HCT116 (cell line): ENCODE measurements around the gene C4orf36. TPM values are rescaled to one million over a fixed set of nuclear protein-coding genes. Genes with fewer than 3 reads are reported as not detected.

Experiments
- ATAC-seq: fragments of 200-7000 bp; cut with Tn5 transposase; 2 replicates; pipeline ENCODE4 v1.9.1; 2020; ENCODE audit warnings: mild to moderate bottlenecking, moderate library complexity
- BruUV-seq: library from RNA; stranded (reverse); fragments of 400-500 nt; replicated peaks from 2 replicates; lab custom pipeline; 2021; lab: Mats Ljungman, UMichigan
- CTCF ChIA-PET: fragments of 300-600 bp; sonication (Branson Sonifier 250); formaldehyde crosslinking; loops from one replicate; lab custom pipeline; 2021; ENCODE audit warnings: antibody characterized with exemption; lab: Charles Lee
- POLR2A ChIA-PET: fragments of 300-600, 350-600 bp; sonication (Branson Sonifier 250); formaldehyde crosslinking; loops from one replicate; lab custom pipeline; 2021; ENCODE audit warnings: antibody characterized with exemption; lab: Charles Lee
- RAD21 ChIA-PET, 2 experiments: fragments of 300-600 bp; sonication (Branson Sonifier 250); formaldehyde crosslinking; loops; one replicate each; lab custom pipeline; 2023; ENCODE audit warnings: low total read pairs in 2 of 2; ENCODE audit not compliant: uncharacterized antibody in 2 of 2, unreplicated experiment in 2 of 2, low non-redundant PET in 1 of 2; lab: Charles Lee
- DNase-seq: peaks from one replicate; pipeline ENCODE4 v3.0.0-alpha.2; 2010; ENCODE audit warnings: low read depth, low spot score
- H2AFZ ChIP-seq: fragments of 200-600 bp; shearing (Covaris generic), sonication (generic); 2 replicates; pipeline ENCODE4 v1.6.1; 2017; ENCODE audit warnings: low read depth, mixed run types, mixed read lengths, antibody characterized with exemption, low read length; ENCODE audit not compliant: poor library complexity, severe bottlenecking
- H3K27ac ChIP-seq: 2 replicates; pipeline ENCODE4 v1.5.1; 2012; ENCODE audit warnings: low read depth, low read length
- H3K27me3 ChIP-seq: fragments of 200-600 bp; sonication (generic); 2 replicates; pipeline ENCODE4 v1.6.1; 2016; ENCODE audit warnings: mixed run types, low read length, mixed read lengths; ENCODE audit not compliant: insufficient read depth
- H3K36me3 ChIP-seq, 2 experiments: fragments of 200-500 bp in 1 of 2; fragments of 200-600 bp in 1 of 2; sonication (Bioruptor generic) in 1 of 2; sonication (generic) in 1 of 2; 2 replicates each; pipeline versions ENCODE4 v1.5.1 to v1.6.1; 2014 to 2016; ENCODE audit warnings: low read length in 2 of 2, inconsistent platforms in 1 of 2, mixed read lengths in 1 of 2, mixed run types in 1 of 2; ENCODE audit not compliant: insufficient read depth in 2 of 2, control insufficient read depth in 1 of 2
- H3K4me1 ChIP-seq, 2 experiments: fragments of 200-600 bp in 1 of 2; sonication (generic) in 1 of 2; 2 replicates each; pipeline versions ENCODE4 v1.5.1 to v1.6.1; 2012 to 2017; ENCODE audit warnings: low read length in 2 of 2, inconsistent platforms in 1 of 2, mild to moderate bottlenecking in 1 of 2, mixed read lengths in 1 of 2, mixed run types in 1 of 2, moderate library complexity in 1 of 2; ENCODE audit not compliant: insufficient read depth in 2 of 2, control insufficient read depth in 1 of 2
- H3K4me2 ChIP-seq: fragments of 200-600 bp; sonication (generic); 2 replicates; pipeline ENCODE4 v1.6.1; 2017; ENCODE audit warnings: mixed run types, low read length, mixed read lengths
- H3K4me3 ChIP-seq, 2 experiments: fragments of 200-600 bp in 1 of 2; sonication (generic) in 1 of 2; replicated peaks in 1 of 2; 2 replicates each; pipeline ENCODE4 v1.5.1; 2011 to 2016; ENCODE audit warnings: low read length in 2 of 2, control low read depth in 1 of 2, low read depth in 1 of 2, mild to moderate bottlenecking in 1 of 2, mixed read lengths in 1 of 2, mixed run types in 1 of 2
- H3K79me2 ChIP-seq: fragments of 200-600 bp; sonication (generic); 2 replicates; pipeline ENCODE4 v1.6.1; 2017; ENCODE audit warnings: mild to moderate bottlenecking, mixed run types, low read length, moderate library complexity, mixed read lengths; ENCODE audit not compliant: insufficient read depth
- H3K9ac ChIP-seq: fragments of 200-600 bp; sonication (generic); 2 replicates; pipeline ENCODE4 v1.6.1; 2016; ENCODE audit warnings: low read length, mixed read lengths
- H3K9me2 ChIP-seq: fragments of 200-600 bp; sonication (generic), shearing (Covaris generic); 2 replicates; pipeline ENCODE4 v1.6.1; 2017; ENCODE audit warnings: mixed run types, mild to moderate bottlenecking, moderate library complexity; ENCODE audit not compliant: insufficient read depth
- H3K9me3 ChIP-seq, 2 experiments: fragments of 200-500 bp in 1 of 2; fragments of 200-600 bp in 1 of 2; sonication (Bioruptor generic) in 1 of 2; sonication (generic) in 1 of 2; 2 replicates each; pipeline ENCODE4 v1.6.1; 2014 to 2017; ENCODE audit warnings: low read length in 2 of 2, mixed read lengths in 2 of 2, inconsistent platforms in 1 of 2, low read depth in 1 of 2, mild to moderate bottlenecking in 1 of 2, mixed run types in 1 of 2, moderate library complexity in 1 of 2; ENCODE audit not compliant: control insufficient read depth in 1 of 2, insufficient read depth in 1 of 2
- H4K20me1 ChIP-seq: fragments of 200-600 bp; sonication (generic), shearing (Covaris generic); 2 replicates; pipeline ENCODE4 v1.6.1; 2017; ENCODE audit warnings: mixed run types, mild to moderate bottlenecking, moderate library complexity; ENCODE audit not compliant: insufficient read depth
- CEBPB ChIP-seq: IDR thresholded peaks from 2 replicates; pipeline ENCODE4 v1.6.1; 2012; ENCODE audit warnings: low read depth
- CTCF ChIP-seq, 3 experiments: fragments of 200-600 bp in 1 of 3; sonication (generic) in 1 of 3; IDR thresholded peaks in 2 of 3; conservative IDR thresholded peaks in 1 of 3; 2 replicates each; pipeline ENCODE4 v1.5.1; 2012 to 2017; ENCODE audit warnings: low read depth in 2 of 3, low read length in 2 of 3, antibody characterized with exemption in 1 of 3, borderline replicate concordance in 1 of 3, control low read depth in 1 of 3, mild to moderate bottlenecking in 1 of 3, mixed read lengths in 1 of 3, mixed run types in 1 of 3, moderate library complexity in 1 of 3; ENCODE audit not compliant: insufficient read depth in 1 of 3
- EGR1 ChIP-seq: IDR thresholded peaks from 2 replicates; pipeline ENCODE4 v1.6.1; 2012; ENCODE audit warnings: low read depth
- ELF1 ChIP-seq: IDR thresholded peaks from 2 replicates; pipeline ENCODE4 v1.6.1; 2012; ENCODE audit warnings: low read depth, borderline replicate concordance
- EZH2phosphoT487 ChIP-seq: fragments of 200-600 bp; IDR thresholded peaks from 2 replicates; pipeline ENCODE4 v1.6.1; 2018; ENCODE audit warnings: antibody characterized with exemption, borderline replicate concordance
- MAX ChIP-seq: IDR thresholded peaks from 2 replicates; pipeline ENCODE4 v1.6.1; 2012
- POLR2A ChIP-seq: IDR thresholded peaks from 2 replicates; pipeline ENCODE4 v1.7.0; 2011; ENCODE audit warnings: borderline replicate concordance; ENCODE audit not compliant: insufficient read depth, insufficient read length; ENCODE audit errors: extremely low read depth
- POLR2AphosphoS5 ChIP-seq: IDR thresholded peaks from 2 replicates; pipeline ENCODE4 v1.6.1; 2011; ENCODE audit warnings: mild to moderate bottlenecking, low read depth, low read length, moderate library complexity
- REST ChIP-seq: IDR thresholded peaks from 2 replicates; pipeline ENCODE4 v1.6.1; 2012; ENCODE audit warnings: low read depth
- SIN3A ChIP-seq: IDR thresholded peaks from 2 replicates; pipeline ENCODE4 v1.6.1; 2012; ENCODE audit warnings: low read depth
- SP1 ChIP-seq: IDR thresholded peaks from 2 replicates; pipeline ENCODE4 v1.6.1; 2012; ENCODE audit warnings: low read depth
- SRF ChIP-seq: IDR thresholded peaks from 2 replicates; pipeline ENCODE4 v1.6.1; 2012; ENCODE audit warnings: low read depth
- TCF7L2 ChIP-seq: IDR thresholded peaks from 2 replicates; pipeline ENCODE4 v1.7.0; 2011; ENCODE audit warnings: borderline replicate concordance, inconsistent platforms; ENCODE audit not compliant: insufficient read depth, insufficient read length; ENCODE audit errors: extremely low read depth
- YY1 ChIP-seq: IDR thresholded peaks from 2 replicates; pipeline ENCODE4 v1.6.1; 2011; ENCODE audit warnings: low read length, low read depth, moderate library complexity, mild to moderate bottlenecking; ENCODE audit not compliant: insufficient replicate concordance; ENCODE audit errors: extremely low read depth
- ZNF274 ChIP-seq: fragments of 200-500 bp; sonication (Bioruptor generic); IDR thresholded peaks from 2 replicates; pipeline ENCODE4 v1.6.1; 2014; ENCODE audit warnings: mild to moderate bottlenecking, low read depth, low read length, inconsistent platforms
- intact Hi-C: fragments of 100-400 bp; cut with micrococcal nuclease; formaldehyde crosslinking; loops from 2 replicates; pipeline ENCODE4 v1.10.0; 2022
- total RNA-seq: library from RNA; stranded (reverse); gene quantifications from one replicate; pipeline ENCODE4 v1.2.1, GENCODE V29; 2021; ENCODE audit not compliant: unreplicated experiment

C4orf36 gene
- total RNA-seq, 1 experiment from 2014 or later: 1.8 TPM

- BruUV-seq: no TSS peak
- CTCF ChIA-PET: no interaction called here
Measured at GRCh38 chr4:86940920-86941460, 48.8 kb upstream of the C4orf36 start.

More at GRCh38 chr4:86940920-86941460, 48.8 kb upstream of the C4orf36 start:
- intact Hi-C loops: no loop called here
- ChIA-PET RAD21 (no interaction called here), POLR2A (interaction anchor here (0.6 kb wide), 1 partner anchor 619 kb away, joined by 3 read pairs; no protein-coding TSS in a partner anchor)
- Histone ChIP-seq H3K36me3 (no peaks in the 10 kb centered on the region), H2AFZ (no peak overlapping the region), H3K4me1 (peaks cover 29 to 47% of the 10 kb centered on the region in 2 experiments), H3K79me2 (peaks cover 51% of the 10 kb centered on the region), H3K9me2 (no peaks in the 10 kb centered on the region), H3K9me3 (no peaks in the 10 kb centered on the region), H3K4me3 (no peak overlapping the region), H3K4me2 (no peak overlapping the region), H3K27me3 (no peaks in the 10 kb centered on the region), H3K27ac (no peak overlapping the region), H3K9ac (no peak overlapping the region), H4K20me1 (no peaks in the 10 kb centered on the region)
- TF ChIP-seq SP1: no peak
- TF ChIP-seq TCF7L2: no peak
- TF ChIP-seq EGR1: no peak
- no peak for TF ChIP-seq POLR2A
- no peak for TF ChIP-seq ELF1
- TF ChIP-seq YY1: no peak
- no peak for TF ChIP-seq CTCF (IDR thresholded peaks at IDR 0.05 in 2 of 3, conservative IDR thresholded peaks at IDR 0.05 in 1 of 3; ENCODE audit: borderline replicate concordance in 1 of 3, insufficient read depth in 1 of 3, low read depth in 2 of 3, low read length in 2 of 3)
- no peak for TF ChIP-seq SRF
- TF ChIP-seq REST: no peak
- no peak for TF ChIP-seq ZNF274
- TF ChIP-seq MAX: no peak
- TF ChIP-seq SIN3A: no peak
- TF ChIP-seq EZH2phosphoT487: no peak
- no peak for TF ChIP-seq POLR2AphosphoS5
- no peak for TF ChIP-seq CEBPB
- DNase-seq (no peak), ATAC-seq (no peak)
